H1 (cell line): ENCODE results near the gene GSTM2. TPM values are rescaled to one million over a fixed set of nuclear protein-coding genes. Genes with fewer than 3 reads are reported as not detected.

Source experiments
- CTCF ChIA-PET: fragments of 300-600 bp; sonication (Branson Sonifier 250); formaldehyde crosslinking; loops from one replicate; lab custom pipeline; 2021; ENCODE audit not compliant: partially characterized antibody; lab: Charles Lee
- POLR2A ChIA-PET: fragments of 300-600 bp; sonication (Branson Sonifier 250); formaldehyde crosslinking; loops from one replicate; lab custom pipeline; 2021; ENCODE audit warnings: inconsistent platforms; ENCODE audit not compliant: partially characterized antibody; lab: Charles Lee
- DNase-seq, 2 experiments: peaks; one replicate each; pipeline versions ENCODE4 v3.0.0 to v3.0.0-alpha.2; 2010 to 2022; ENCODE audit warnings: low spot score in 2 of 2, low read depth in 1 of 2, mixed read lengths in 1 of 2
- FAIRE-seq: peaks from 2 replicates; lab custom pipeline; 2011; peaks lifted over from hg19 to GRCh38; lab: Jason Lieb, UNC
- H2AFZ ChIP-seq: 2 replicates; pipeline ENCODE4 v1.8.1; 2012; ENCODE audit warnings: low read length, inconsistent platforms
- H2AK5ac ChIP-seq: 2 replicates; pipeline ENCODE4 v1.6.1; 2013; ENCODE audit warnings: low read depth, low read length
- H2BK120ac ChIP-seq: replicated peaks from 2 replicates; pipeline ENCODE3; 2013; ENCODE audit warnings: low read depth, low read length, inconsistent platforms
- H2BK12ac ChIP-seq: 2 replicates; pipeline ENCODE4 v1.6.1; 2013; ENCODE audit warnings: low read depth, low read length
- H2BK15ac ChIP-seq: 2 replicates; pipeline ENCODE4 v1.6.1; 2013; ENCODE audit warnings: low read length
- H2BK20ac ChIP-seq: 2 replicates; pipeline ENCODE4 v1.6.1; 2013; ENCODE audit warnings: low read length
- H2BK5ac ChIP-seq: 2 replicates; pipeline ENCODE4 v1.6.1; 2013; ENCODE audit warnings: low read depth, low read length
- H3K14ac ChIP-seq: 2 replicates; pipeline ENCODE4 v1.6.1; 2013; ENCODE audit warnings: inconsistent platforms; ENCODE audit not compliant: insufficient read length
- H3K18ac ChIP-seq: 2 replicates; pipeline ENCODE4 v1.6.1; 2013; ENCODE audit warnings: low read length; ENCODE audit errors: extremely low read depth
- H3K23ac ChIP-seq: 2 replicates; pipeline ENCODE4 v1.6.1; 2013; ENCODE audit warnings: inconsistent platforms; ENCODE audit not compliant: insufficient read length
- H3K23me2 ChIP-seq: 2 replicates; pipeline ENCODE4 v1.6.1; 2013; ENCODE audit warnings: low read depth, low read length
- H3K27ac ChIP-seq: 2 replicates; pipeline ENCODE4 v1.6.1; 2011; ENCODE audit warnings: low read depth, low read length, inconsistent platforms
- H3K27me3 ChIP-seq, 4 experiments: replicated peaks in 1 of 4; 1 replicate in 1 of 4; 2 replicates in 3 of 4; pipeline versions ENCODE4 v1.6.1 to v1.8.1; 2011 to 2013; ENCODE audit warnings: low read length in 3 of 4, mild to moderate bottlenecking in 3 of 4, inconsistent platforms in 2 of 4, mixed read lengths in 2 of 4, moderate library complexity in 1 of 4; ENCODE audit not compliant: control insufficient read depth in 3 of 4, insufficient read depth in 3 of 4; ENCODE audit errors: extremely low read depth in 1 of 4
- H3K36me3 ChIP-seq, 4 experiments: 2 replicates each; pipeline versions ENCODE4 v1.6.1 to v1.8.1; 2011 to 2013; ENCODE audit warnings: mild to moderate bottlenecking in 4 of 4, low read length in 3 of 4, moderate library complexity in 2 of 4, control low read depth in 1 of 4, inconsistent platforms in 1 of 4; ENCODE audit not compliant: insufficient read depth in 4 of 4, control insufficient read depth in 2 of 4
- H3K4ac ChIP-seq: replicated peaks from 2 replicates; pipeline ENCODE3; 2013; ENCODE audit warnings: low read length, low read depth, mixed read lengths, inconsistent platforms; ENCODE audit not compliant: insufficient read length
- H3K4me1 ChIP-seq, 4 experiments: replicated peaks in 1 of 4; 1 replicate in 1 of 4; 2 replicates in 3 of 4; pipeline versions ENCODE4 v1.6.1 to v1.8.1; 2011 to 2013; ENCODE audit warnings: low read length in 3 of 4, inconsistent platforms in 2 of 4, mixed read lengths in 1 of 4; ENCODE audit not compliant: insufficient read depth in 4 of 4, control insufficient read depth in 3 of 4
- H3K4me2 ChIP-seq, 2 experiments: 2 replicates each; pipeline versions ENCODE4 v1.6.1 to v1.8.1; 2011 to 2013; ENCODE audit warnings: low read depth in 2 of 2, low read length in 2 of 2, control low read depth in 1 of 2, inconsistent platforms in 1 of 2, mild to moderate bottlenecking in 1 of 2; ENCODE audit not compliant: insufficient read depth in 1 of 2
- H3K4me3 ChIP-seq, 4 experiments: fragments of 200-600, 300-600 bp in 1 of 4; sonication (generic), shearing (Covaris generic), sonication (Bioruptor Twin) in 1 of 4; 2 replicates each; pipeline versions ENCODE4 v1.5.1 to v1.8.1; 2011 to 2016; ENCODE audit warnings: low read length in 4 of 4, low read depth in 3 of 4, control low read depth in 2 of 4, inconsistent platforms in 2 of 4, mild to moderate bottlenecking in 2 of 4, mixed read lengths in 1 of 4, moderate library complexity in 1 of 4; ENCODE audit not compliant: insufficient read depth in 2 of 4; ENCODE audit errors: extremely low read depth in 1 of 4
- H3K56ac ChIP-seq: replicated peaks from 2 replicates; pipeline ENCODE3; 2013; ENCODE audit warnings: low read depth, mild to moderate bottlenecking, mixed read lengths, low read length, inconsistent platforms; ENCODE audit not compliant: insufficient read length
- H3K79me1 ChIP-seq: 2 replicates; pipeline ENCODE4 v1.6.1; 2013; ENCODE audit warnings: low read depth, low read length, control low read depth
- H3K79me2 ChIP-seq, 2 experiments: 2 replicates each; pipeline versions ENCODE4 v1.6.1 to v1.8.1; 2012 to 2013; ENCODE audit warnings: low read length in 2 of 2, mild to moderate bottlenecking in 2 of 2, inconsistent platforms in 1 of 2; ENCODE audit not compliant: insufficient read depth in 2 of 2, control insufficient read depth in 1 of 2
- H3K9ac ChIP-seq, 4 experiments: replicated peaks in 1 of 4; 1 replicate in 1 of 4; 2 replicates in 3 of 4; pipeline versions ENCODE4 v1.6.1 to v1.8.1; 2011 to 2013; ENCODE audit warnings: low read depth in 3 of 4, low read length in 3 of 4, control low read depth in 2 of 4, mild to moderate bottlenecking in 2 of 4, moderate library complexity in 2 of 4, inconsistent platforms in 1 of 4; ENCODE audit errors: extremely low read depth in 1 of 4
- H3K9me3 ChIP-seq, 2 experiments: 2 replicates each; pipeline versions ENCODE4 v1.6.1 to v1.8.1; 2012 to 2013; ENCODE audit warnings: mild to moderate bottlenecking in 2 of 2, moderate library complexity in 2 of 2, control low read depth in 1 of 2, inconsistent platforms in 1 of 2, low read depth in 1 of 2, low read length in 1 of 2, mixed read lengths in 1 of 2; ENCODE audit not compliant: insufficient read depth in 2 of 2
- H4K20me1 ChIP-seq, 2 experiments: replicated peaks in 1 of 2; 2 replicates each; pipeline versions ENCODE3 to v1.8.1; 2011 to 2013; ENCODE audit warnings: inconsistent platforms in 2 of 2, low read length in 2 of 2, mild to moderate bottlenecking in 1 of 2; ENCODE audit not compliant: insufficient read depth in 2 of 2, control insufficient read depth in 1 of 2
- H4K5ac ChIP-seq: 2 replicates; pipeline ENCODE4 v1.6.1; 2013; ENCODE audit warnings: low read length, low read depth, mixed read lengths, inconsistent platforms; ENCODE audit not compliant: insufficient read length
- H4K8ac ChIP-seq: 2 replicates; pipeline ENCODE4 v1.8.0; 2013; ENCODE audit warnings: mild to moderate bottlenecking, moderate library complexity, low read length, inconsistent platforms; ENCODE audit not compliant: insufficient read depth; ENCODE audit errors: extremely low read depth
- H4K91ac ChIP-seq: replicated peaks from 2 replicates; pipeline ENCODE3; 2013; ENCODE audit warnings: low read length, mixed read lengths, inconsistent platforms; ENCODE audit not compliant: insufficient read length
- BRCA1 ChIP-seq: IDR thresholded peaks from 2 replicates; pipeline ENCODE4 v1.6.1; 2012; ENCODE audit warnings: low read depth, low read length, improper control_type of control experiment
- CTBP2 ChIP-seq: IDR thresholded peaks from 2 replicates; pipeline ENCODE4 v1.7.0; 2011; ENCODE audit warnings: borderline replicate concordance, mild to moderate bottlenecking, moderate library complexity, mixed read lengths, low read length; ENCODE audit not compliant: insufficient read depth, insufficient read length
- EZH2 ChIP-seq: fragments of 200-600 bp; sonication (generic); IDR thresholded peaks from 2 replicates; pipeline ENCODE4 v1.7.1; 2012; ENCODE audit warnings: low read depth, mild to moderate bottlenecking, moderate library complexity, low read length, inconsistent platforms; ENCODE audit not compliant: severe bottlenecking
- KDM1A ChIP-seq: fragments of 200-600, 300-600 bp; sonication (generic); IDR thresholded peaks from 2 replicates; pipeline ENCODE4 v1.7.1; 2016; ENCODE audit warnings: mild to moderate bottlenecking, low read length, borderline replicate concordance
- KDM4A ChIP-seq: IDR thresholded peaks from one replicate; pipeline ENCODE4 v1.7.1; 2012; ENCODE audit warnings: low read depth, mild to moderate bottlenecking, moderate library complexity, low read length, inconsistent platforms; ENCODE audit not compliant: severe bottlenecking
- PHF8 ChIP-seq: fragments of 200-600 bp; sonication (generic); conservative IDR thresholded peaks from 2 replicates; pipeline ENCODE4 v1.7.1; 2012; ENCODE audit warnings: low read depth, mild to moderate bottlenecking, inconsistent platforms, low read length, moderate library complexity
- POLR2A ChIP-seq, 2 experiments: IDR thresholded peaks; 1 replicate in 1 of 2; 2 replicates in 1 of 2; pipeline ENCODE4 v1.6.1; 2011; ENCODE audit warnings: low read depth in 2 of 2, low read length in 2 of 2, mild to moderate bottlenecking in 2 of 2; ENCODE audit errors: control extremely low read depth in 1 of 2
- RFX5 ChIP-seq: IDR thresholded peaks from 2 replicates; pipeline ENCODE4 v1.6.1; 2011; ENCODE audit warnings: low read depth, low read length, improper control_type of control experiment, borderline replicate concordance
- RNF2 ChIP-seq: fragments of 200-900, 300-1000 bp; sonication (generic); IDR thresholded peaks from 2 replicates; pipeline ENCODE4 v1.7.1; 2016; ENCODE audit warnings: borderline replicate concordance, low read depth, mild to moderate bottlenecking, antibody characterized with exemption, low read length; ENCODE audit not compliant: poor library complexity, severe bottlenecking; ENCODE audit errors: missing control alignments
- SP2 ChIP-seq: IDR thresholded peaks from 2 replicates; pipeline ENCODE4 v1.6.1; 2012; ENCODE audit warnings: mild to moderate bottlenecking, low read length, inconsistent platforms
- SRF ChIP-seq: IDR thresholded peaks from 2 replicates; pipeline ENCODE4 v1.6.1; 2011; ENCODE audit warnings: mild to moderate bottlenecking, low read depth, low read length, moderate library complexity
- WGBS, 2 experiments: shearing (Covaris generic) in 1 of 2; methylation state at CpG; one replicate each; pipeline versions ENCODE4 v1.1.6 to v1.1.7; 2013 to 2015; ENCODE audit warnings: low lambda C conversion rate in 2 of 2, mixed read lengths in 2 of 2, inconsistent platforms in 1 of 2, low coverage in 1 of 2, missing lambda C conversion rate in 1 of 2; ENCODE audit not compliant: insufficient replicate concordance in 2 of 2, insufficient coverage in 1 of 2, insufficient read length in 1 of 2; ENCODE audit errors: extremely low coverage in 1 of 2, missing lambda C conversion rate in 1 of 2; 5-methylcytosine and 5-hydroxymethylcytosine counted together
- polyA plus RNA-seq, 7 experiments: library from polyadenylated mRNA; depleted of rRNA in 3 of 7; stranded (reverse) in 5 of 7; unstranded in 2 of 7; fragments of >200 nt in 5 of 7; fragments of 200-250 nt in 2 of 7; gene quantifications; 1 replicate in 5 of 7; 2 replicates in 1 of 7; 4 replicates in 1 of 7; pipeline versions ENCODE4 v1.2.1 to v1.2.3, GENCODE V29; 2011 to 2013; ENCODE audit warnings: missing spikeins in 2 of 7, mixed read lengths in 2 of 7
- total RNA-seq: library from RNA; stranded (reverse); fragmentation: NEBNext Ultra II Directional; extraction: Animal tissue kit (Norgen Biotek cat#: 25700); gene quantifications from 2 replicates; pipeline ENCODE4 v1.2.1, GENCODE V29; 2021
- TF ChIP-seq, protein P1 (sequence below): IDR thresholded peaks from 2 replicates; pipeline ENCODE4 v1.6.1; 2012; ENCODE audit warnings: inconsistent platforms

GSTM2 gene
- total and polyA plus RNA-seq, 2 of the 8 experiments (the other 6 are each of a cell fraction or from before 2014, with no cell fraction given): 9.6 to 23.1 TPM

DNA sequence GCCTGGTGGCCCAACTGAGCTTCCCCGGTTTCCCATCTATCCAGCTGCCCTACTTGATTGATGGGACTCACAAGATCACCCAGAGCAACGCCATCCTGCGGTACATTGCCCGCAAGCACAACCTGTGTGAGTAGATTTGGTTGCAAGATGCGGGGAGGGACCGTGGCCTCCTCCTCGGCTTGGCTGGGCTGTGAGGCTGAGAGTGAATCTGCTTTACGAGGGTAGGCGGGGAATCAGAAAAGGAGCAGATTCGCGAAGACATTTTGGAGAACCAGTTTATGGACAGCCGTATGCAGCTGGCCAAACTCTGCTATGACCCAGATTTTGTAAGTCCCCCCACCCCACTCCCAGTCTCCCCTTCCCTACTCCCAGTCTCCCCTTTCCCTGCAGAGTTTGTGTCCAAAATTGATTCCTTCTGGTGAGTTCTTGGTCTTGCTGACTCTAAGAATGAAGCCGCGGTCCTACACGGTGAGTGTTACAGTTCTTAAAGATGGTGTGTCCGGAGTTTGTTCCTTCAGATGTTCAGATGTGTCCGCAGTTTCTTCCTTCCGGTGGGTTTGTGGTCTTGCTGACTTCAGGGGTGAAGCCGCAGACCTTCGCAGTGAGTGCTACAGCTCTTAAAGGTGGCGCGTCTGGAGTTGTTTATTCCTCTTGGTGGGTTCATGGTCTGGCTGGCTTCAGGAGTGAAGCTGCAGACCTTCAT lies 1.5 kb downstream of the GSTM2 start:
- no peak overlapping the region for H2AFZ ChIP-seq
- no peaks in the 10 kb centered on the region for H4K20me1 ChIP-seq
- no peaks in the 10 kb centered on the region for H3K79me1 ChIP-seq
- peaks cover 0 to 6% (median 5%) of the 10 kb centered on the region in 4 experiments; a peak in 5 of 7 replicates for H3K4me1 ChIP-seq
- H4K91ac ChIP-seq: no peak overlapping the region
- H3K14ac ChIP-seq: no peak overlapping the region
- H3K23me2 ChIP-seq: peaks cover 4% of the 10 kb centered on the region; the same call in 1 of the 2 replicates
- no peak overlapping the region for H3K27ac ChIP-seq
- H3K4me3 ChIP-seq: no peak overlapping the region
- no peak overlapping the region; a peak in 1 of 4 replicates for H3K4me2 ChIP-seq
- H3K27me3 ChIP-seq: no peaks in the 10 kb centered on the region
- no peaks in the 10 kb centered on the region for H3K79me2 ChIP-seq
- H3K23ac ChIP-seq: no peak overlapping the region
- no peak overlapping the region for H2AK5ac ChIP-seq
- no peak overlapping the region for H2BK120ac ChIP-seq
- 92% methylated on average over 21 of the region's 22 CpGs; no CpG with 5 or more reads in 1 of the 2 experiments for WGBS, 2 experiments
- no peak overlapping the region for H2BK15ac ChIP-seq
- FAIRE-seq: no peak
- H2BK5ac ChIP-seq: no peak overlapping the region
- ChIA-PET POLR2A (interaction anchor here (0.7 kb wide), 1 partner anchor 10 kb away, joined by 3 read pairs; no protein-coding TSS in a partner anchor), CTCF (interaction anchor here (1.0 to 2.7 kb wide), 9 partner anchors 14 to 107 kb away, joined by 3 to 13 read pairs (median 3); partner anchors contain the start of gene GSTM4)
- H4K5ac ChIP-seq: no peak overlapping the region
- no peaks in the 10 kb centered on the region for H3K36me3 ChIP-seq
- no peak overlapping the region for H2BK12ac ChIP-seq
- no peaks in the 10 kb centered on the region for H3K9me3 ChIP-seq
- no peak overlapping the region for H2BK20ac ChIP-seq
- no peak overlapping the region for H3K18ac ChIP-seq
- H3K4ac ChIP-seq: no peak overlapping the region
- H4K8ac ChIP-seq: no peak overlapping the region
- no peak overlapping the region for H3K9ac ChIP-seq
- no peak overlapping the region for H3K56ac ChIP-seq
- no peak for DNase-seq
- TF ChIP-seq SP2 (no peak), EZH2 (no peak), RFX5 (no peak), PHF8 (no peak), KDM4A (no peak), POLR2A (IDR thresholded peaks at IDR 0.05; ENCODE audit: control extremely low read depth in 1 of 2, low read depth in 2 of 2, low read length in 2 of 2) (no peak), BRCA1 (no peak), KDM1A (no peak), SRF (no peak), CTBP2 (no peak), RNF2 (no peak)
- TF ChIP-seq, protein P1, sequence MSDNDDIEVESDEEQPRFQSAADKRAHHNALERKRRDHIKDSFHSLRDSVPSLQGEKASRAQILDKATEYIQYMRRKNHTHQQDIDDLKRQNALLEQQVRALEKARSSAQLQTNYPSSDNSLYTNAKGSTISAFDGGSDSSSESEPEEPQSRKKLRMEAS: no peak
